ENCODE measurements around the gene MED12L. TPM values are rescaled to one million over a fixed set of nuclear protein-coding genes. Genes with fewer than 3 reads are reported as not detected.
A peak's percentile ranks its signal among the peaks of the same experiment; 100 is the strongest.
"Not testable (repeated sequence)": the region's sequence is repeated elsewhere in the genome, so short reads cannot be mapped to it uniquely, and the experiment has no call there.

The MED12L gene
- total RNA-seq, 1 donor: 2.2 TPM

- no peak overlapping the region for H3K4me2 ChIP-seq (ENCODE audit: insufficient read depth, low read length)
- H3K27me3 ChIP-seq (ENCODE audit: insufficient read depth, low read length): peaks cover 6% of the 10 kb centered on the region
- H3K27ac ChIP-seq (ENCODE audit: low read depth, low read length): no peak overlapping the region
- H3K4me1 ChIP-seq (ENCODE audit: insufficient read depth, low read length): no peaks in the 10 kb centered on the region
- no peaks in the 10 kb centered on the region for H4K20me1 ChIP-seq (ENCODE audit: insufficient read depth, low read length)
- H3K79me2 ChIP-seq (ENCODE audit: insufficient read depth, low read length): no peaks in the 10 kb centered on the region
- TF ChIP-seq CTCF (IDR thresholded peaks at IDR 0.05; ENCODE audit: extremely low read depth, low read depth, low read length): peak; percentile 89
- no peak overlapping the region for H2AFZ ChIP-seq (ENCODE audit: low read length)
- no peaks in the 10 kb centered on the region for H3K9me3 ChIP-seq (ENCODE audit: low read depth, low read length)
- H3K4me3 ChIP-seq (ENCODE audit: insufficient read depth, low read length): no peak overlapping the region
- DNase-seq (ENCODE audit: insufficient read length, low spot score, missing footprints): peak; percentile 84
- no peaks in the 10 kb centered on the region for H3K36me3 ChIP-seq (ENCODE audit: insufficient read depth, low read length)
Observed at GRCh38 chr3:151168269-151169094, 83.0 kb downstream of the MED12L start.

GRCh38 chr3:151169262-151169947, 83.9 kb downstream of the MED12L start:
- H3K4me1 ChIP-seq (ENCODE audit: insufficient read depth, low read length): no peaks in the 10 kb centered on the region
- H3K27ac ChIP-seq (ENCODE audit: low read depth, low read length): no peak overlapping the region
- H3K4me3 ChIP-seq (ENCODE audit: insufficient read depth, low read length): no peak overlapping the region
- peaks cover 2% of the 10 kb centered on the region for H3K27me3 ChIP-seq (ENCODE audit: insufficient read depth, low read length)
- peak overlapping the region; percentile 48 for H2AFZ ChIP-seq (ENCODE audit: low read length)
- no peak for DNase-seq (ENCODE audit: insufficient read length, low spot score, missing footprints)
- H3K36me3 ChIP-seq (ENCODE audit: insufficient read depth, low read length): no peaks in the 10 kb centered on the region
- no peak for TF ChIP-seq CTCF (IDR thresholded peaks at IDR 0.05; ENCODE audit: extremely low read depth, low read depth, low read length)
- H3K4me2 ChIP-seq (ENCODE audit: insufficient read depth, low read length): no peak overlapping the region
- H3K9me3 ChIP-seq (ENCODE audit: low read depth, low read length): no peaks in the 10 kb centered on the region
- H4K20me1 ChIP-seq (ENCODE audit: insufficient read depth, low read length): no peaks in the 10 kb centered on the region
- H3K79me2 ChIP-seq (ENCODE audit: insufficient read depth, low read length): no peaks in the 10 kb centered on the region

- H3K9me3 ChIP-seq (ENCODE audit: low read depth, low read length); H3K79me2 ChIP-seq (ENCODE audit: insufficient read depth, low read length); DNase-seq (ENCODE audit: insufficient read length, low spot score, missing footprints); H3K27me3 ChIP-seq (ENCODE audit: insufficient read depth, low read length); H3K4me3 ChIP-seq (ENCODE audit: insufficient read depth, low read length); H3K36me3 ChIP-seq (ENCODE audit: insufficient read depth, low read length); H4K20me1 ChIP-seq (ENCODE audit: insufficient read depth, low read length); H3K27ac ChIP-seq (ENCODE audit: low read depth, low read length); H3K4me2 ChIP-seq (ENCODE audit: insufficient read depth, low read length); H3K4me1 ChIP-seq (ENCODE audit: insufficient read depth, low read length): not testable (repeated sequence)
- H2AFZ ChIP-seq (ENCODE audit: low read length): peak overlapping the region; percentile 48
Observed at GRCh38 chr3:151169948-151170679, 84.7 kb downstream of the MED12L start.

GRCh38 chr3:151171145-151171757, 85.8 kb downstream of the MED12L start:
- Histone ChIP-seq H2AFZ (ENCODE audit: low read length) (peak overlapping the region; percentile 30), H3K4me1 (ENCODE audit: insufficient read depth, low read length) (no peaks in the 10 kb centered on the region), H4K20me1 (ENCODE audit: insufficient read depth, low read length) (no peaks in the 10 kb centered on the region), H3K79me2 (ENCODE audit: insufficient read depth, low read length) (no peaks in the 10 kb centered on the region), H3K4me2 (ENCODE audit: insufficient read depth, low read length) (no peak overlapping the region), H3K27me3 (ENCODE audit: insufficient read depth, low read length) (no peaks in the 10 kb centered on the region), H3K9me3 (ENCODE audit: low read depth, low read length) (no peaks in the 10 kb centered on the region), H3K36me3 (ENCODE audit: insufficient read depth, low read length) (no peaks in the 10 kb centered on the region), H3K27ac (ENCODE audit: low read depth, low read length) (no peak overlapping the region), H3K4me3 (ENCODE audit: insufficient read depth, low read length) (no peak overlapping the region)
- DNase-seq (ENCODE audit: insufficient read length, low spot score, missing footprints): no peak
- no peak for TF ChIP-seq CTCF (IDR thresholded peaks at IDR 0.05; ENCODE audit: extremely low read depth, low read depth, low read length)
